K562 treated with DMSO at 1 percent for 48 hours (cell line): ENCODE results near the gene GBX1. TPM values are rescaled to one million over a fixed set of nuclear protein-coding genes. Genes with fewer than 3 reads are reported as not detected.

Experiments
- total RNA-seq: library from RNA; unstranded; fragments of 300-600 nt; gene quantifications from 2 replicates; pipeline ENCODE4 v1.2.3, GENCODE V29; 2022; ENCODE audit warnings: low replicate concordance; ENCODE audit errors: extremely low read depth

GBX1 gene
- not detected in 2 replicates for total RNA-seq

DNA sequence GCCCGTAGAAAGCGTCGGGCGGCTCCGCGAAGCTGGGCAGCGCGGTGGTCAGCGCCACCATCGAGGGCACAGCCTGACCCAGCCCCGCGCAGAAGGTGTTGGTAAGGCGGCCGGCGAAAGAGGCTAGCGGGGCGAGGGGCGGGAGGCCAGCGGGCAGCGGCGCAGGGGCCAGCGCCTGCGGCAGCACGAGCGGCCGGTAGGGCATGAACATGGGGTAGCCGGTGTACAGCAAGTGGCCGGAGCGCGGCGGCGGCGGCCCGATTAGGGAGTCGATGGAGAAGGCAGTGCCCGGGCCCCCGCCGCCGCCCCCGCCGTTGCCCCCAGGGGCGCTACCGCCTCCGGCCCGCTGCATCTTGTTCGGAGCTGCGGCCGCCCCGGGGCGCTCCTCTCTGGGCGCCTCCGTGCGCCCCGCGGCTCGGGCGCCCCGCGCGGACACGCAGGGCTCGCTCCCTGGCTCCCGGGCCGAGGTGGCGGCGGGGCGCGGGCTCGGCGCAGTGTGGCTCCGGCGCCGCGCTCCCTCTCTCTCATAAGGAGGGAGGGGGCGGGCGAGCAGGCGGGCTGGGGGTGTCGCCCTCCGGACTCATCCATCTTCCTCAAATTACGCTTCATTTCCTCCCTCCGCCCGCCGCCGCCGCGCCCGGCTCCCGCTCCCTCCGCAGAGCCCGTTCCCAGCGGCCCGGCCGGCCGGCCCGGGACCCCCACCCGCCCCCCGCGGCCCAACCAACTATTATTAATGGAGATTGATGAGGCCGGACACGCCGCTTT is at the start of gene GBX1:
TSS of gene GBX1 (minus strand) at position 498 of the 765 bp plus-strand sequence. CDS start at position 352, 146 bp downstream.

GRCh38 chr7:151210087-151210854 is 42.8 kb upstream of the GBX1 start, which contains the start of gene H2BK1:
H2BK1 (minus strand) TSS chr7:151210488; CDS start chr7:151210318, 170 bp downstream.

GRCh38 chr7:151186640-151187408 is 19.3 kb upstream of the GBX1 start, which contains the start of gene ASB10:
ASB10 (minus strand) TSS chr7:151187250; CDS start chr7:151187130, 120 bp downstream.

Other genes starting within 250 kb of the GBX1 start
- not detected in 2 replicates for gene KCNH2, start 189.4 kb downstream of the GBX1 start, total RNA-seq
- gene NOS3, start 176.7 kb downstream of the GBX1 start, total RNA-seq, result not detected in 2 replicates
- gene ATG9B, start 143.2 kb downstream of the GBX1 start, total RNA-seq, result not detected in 2 replicates
- gene ABCB8, start 139.2 kb downstream of the GBX1 start, total RNA-seq, result not detected in 2 replicates
- not detected in 2 replicates for gene ASIC3, start 119.2 kb downstream of the GBX1 start, total RNA-seq
- not detected in 2 replicates for gene CDK5, start 109.8 kb downstream of the GBX1 start, total RNA-seq
- 232 TPM in 1 of 2 replicates, not detected in the other for gene SLC4A2, start 108.1 kb downstream of the GBX1 start, total RNA-seq
- gene FASTK, start 86.9 kb downstream of the GBX1 start, total RNA-seq, result not detected in 2 replicates
- gene TMUB1, start 84.2 kb downstream of the GBX1 start, total RNA-seq, result not detected in 2 replicates
- gene AGAP3, start 81.2 kb downstream of the GBX1 start, total RNA-seq, result not detected in 2 replicates
- gene ASB10, start 19.6 kb upstream of the GBX1 start, total RNA-seq, result not detected in 2 replicates
- not detected in 2 replicates for gene H2BK1, start 42.8 kb upstream of the GBX1 start, total RNA-seq
- gene ABCF2, start 59.5 kb upstream of the GBX1 start, total RNA-seq, result not detected in 2 replicates
- not detected in 2 replicates for gene CHPF2, start 64.8 kb upstream of the GBX1 start, total RNA-seq
- not detected in 2 replicates for gene SMARCD3, start 81.0 kb upstream of the GBX1 start, total RNA-seq
- gene NUB1, start 174.1 kb upstream of the GBX1 start, total RNA-seq, result not detected in 2 replicates
- not detected in 2 replicates for gene WDR86, start 242.3 kb upstream of the GBX1 start, total RNA-seq